ENCODE measurements around the gene ZP2. TPM values are rescaled to one million over a fixed set of nuclear protein-coding genes. Genes with fewer than 3 reads are reported as not detected.

ZP2 gene
- total and polyA plus RNA-seq, 9 of the 15 experiments (the other 6 are each of a cell fraction or from before 2014, with no cell fraction given) = not detected

DNA sequence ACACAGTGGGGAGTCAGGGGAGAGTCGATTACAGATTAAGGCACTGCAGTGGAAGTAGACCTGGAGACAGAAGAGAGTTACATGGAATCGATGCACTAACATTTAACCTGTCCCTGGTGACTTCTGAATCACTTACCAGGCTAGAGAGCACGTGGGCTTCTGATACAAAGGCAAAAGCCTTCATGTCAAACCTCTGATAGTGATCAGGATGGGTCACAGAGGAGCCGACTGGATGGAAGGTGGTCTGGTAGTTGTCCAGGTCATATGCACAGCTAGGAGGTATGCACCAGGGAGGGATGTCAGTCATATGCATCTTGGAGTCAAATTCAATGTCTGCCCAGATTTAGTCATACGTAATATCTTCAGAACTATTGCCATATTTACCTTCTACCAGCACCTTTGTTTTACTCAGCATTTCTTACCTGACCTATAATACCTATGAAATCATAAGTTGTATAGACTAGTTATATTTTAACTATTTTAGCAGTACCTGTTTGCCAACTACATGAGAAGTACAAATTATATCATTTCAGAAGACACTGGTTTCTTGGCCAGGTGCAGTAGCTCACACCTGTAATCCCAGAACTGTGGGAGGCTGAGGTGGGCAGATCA, 11.7 kb downstream of the ZP2 start:
- no TSS peak for BruUV-seq (replicated peaks)

More for the DNA sequence above, 11.7 kb downstream of the ZP2 start:
- peaks cover 26 to 39% of the 10 kb centered on the region in 2 experiments; a peak in 4 of 5 replicates for H3K27me3 ChIP-seq (ENCODE audit: control insufficient read depth in 2 of 2, insufficient read depth in 2 of 2, low read length in 2 of 2)
- in situ Hi-C loops (cut with MboI) (loop anchor here (5.0 kb wide), 1 partner anchor 78 kb away; the partner anchor contains the start of gene CRYM), intact Hi-C loops (cut with micrococcal nuclease) (no loop called here)
- no peak overlapping the region for H3K9ac ChIP-seq (ENCODE audit: insufficient read depth in 1 of 2, low read depth in 2 of 2, low read length in 2 of 2)
- no peak for DNase-seq (ENCODE audit: extremely low read depth in 1 of 4, low spot score in 3 of 4)
- no peak for ATAC-seq
- H2AFZ ChIP-seq (ENCODE audit: low read depth, low read length) = no peak overlapping the region
- no peaks in the 10 kb centered on the region for H3K36me3 ChIP-seq (ENCODE audit: control insufficient read depth, insufficient read depth, low read length)
- no peak overlapping the region for H3K4me2 ChIP-seq (ENCODE audit: insufficient read depth, low read length)
- H3K27ac ChIP-seq (ENCODE audit: extremely low read depth, low read depth, low read length) = no peak overlapping the region
- no peak for FAIRE-seq
- H3K4me3 ChIP-seq = no peak overlapping the region
- H3K9me3 ChIP-seq (replicated peaks; ENCODE audit: control insufficient read depth, insufficient read depth, low read depth, low read length) = no peaks in the 10 kb centered on the region
- ChIA-PET POLR2A (interaction anchor here (0.7 kb wide), 1 partner anchor 1595 kb away, joined by 3 read pairs; no protein-coding TSS in a partner anchor), CTCF (ENCODE audit: low intra/inter-chr PET ratio) (no interaction called here)
- no peaks in the 10 kb centered on the region for H3K79me2 ChIP-seq (ENCODE audit: control insufficient read depth, insufficient read depth, low read length)
- H4K20me1 ChIP-seq (replicated peaks; ENCODE audit: control insufficient read depth, insufficient read depth, low read length) = no peaks in the 10 kb centered on the region
- no peaks in the 10 kb centered on the region for H3K9me1 ChIP-seq (ENCODE audit: control insufficient read depth, insufficient read depth, low read length)
- TF ChIP-seq, protein P1, sequence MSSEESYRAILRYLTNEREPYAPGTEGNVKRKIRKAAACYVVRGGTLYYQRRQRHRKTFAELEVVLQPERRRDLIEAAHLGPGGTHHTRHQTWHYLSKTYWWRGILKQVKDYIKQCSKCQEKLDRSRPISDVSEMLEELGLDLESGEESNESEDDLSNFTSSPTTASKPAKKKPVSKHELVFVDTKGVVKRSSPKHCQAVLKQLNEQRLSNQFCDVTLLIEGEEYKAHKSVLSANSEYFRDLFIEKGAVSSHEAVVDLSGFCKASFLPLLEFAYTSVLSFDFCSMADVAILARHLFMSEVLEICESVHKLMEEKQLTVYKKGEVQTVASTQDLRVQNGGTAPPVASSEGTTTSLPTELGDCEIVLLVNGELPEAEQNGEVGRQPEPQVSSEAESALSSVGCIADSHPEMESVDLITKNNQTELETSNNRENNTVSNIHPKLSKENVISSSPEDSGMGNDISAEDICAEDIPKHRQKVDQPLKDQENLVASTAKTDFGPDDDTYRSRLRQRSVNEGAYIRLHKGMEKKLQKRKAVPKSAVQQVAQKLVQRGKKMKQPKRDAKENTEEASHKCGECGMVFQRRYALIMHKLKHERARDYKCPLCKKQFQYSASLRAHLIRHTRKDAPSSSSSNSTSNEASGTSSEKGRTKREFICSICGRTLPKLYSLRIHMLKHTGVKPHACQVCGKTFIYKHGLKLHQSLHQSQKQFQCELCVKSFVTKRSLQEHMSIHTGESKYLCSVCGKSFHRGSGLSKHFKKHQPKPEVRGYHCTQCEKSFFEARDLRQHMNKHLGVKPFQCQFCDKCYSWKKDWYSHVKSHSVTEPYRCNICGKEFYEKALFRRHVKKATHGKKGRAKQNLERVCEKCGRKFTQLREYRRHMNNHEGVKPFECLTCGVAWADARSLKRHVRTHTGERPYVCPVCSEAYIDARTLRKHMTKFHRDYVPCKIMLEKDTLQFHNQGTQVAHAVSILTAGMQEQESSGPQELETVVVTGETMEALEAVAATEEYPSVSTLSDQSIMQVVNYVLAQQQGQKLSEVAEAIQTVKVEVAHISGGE (CRISPR knock-in tag; IDR thresholded peaks at IDR 0.05) = no peak
- no peak for TF ChIP-seq ZNF77 (CRISPR knock-in tag; IDR thresholded peaks at IDR 0.05)
- no peak for TF ChIP-seq KAT2B (IDR thresholded peaks at IDR 0.05; ENCODE audit: low read depth, low read length)
- TF ChIP-seq DDX20 (tag; IDR thresholded peaks at IDR 0.05; ENCODE audit: low read depth) = no peak
- no peak for TF ChIP-seq ZNF347 (CRISPR knock-in tag; IDR thresholded peaks at IDR 0.05; ENCODE audit: low read depth)
- no peak for TF ChIP-seq HMG20B (CRISPR knock-in tag; IDR thresholded peaks at IDR 0.05)
- no peak for TF ChIP-seq HDGF (IDR thresholded peaks at IDR 0.05)
- TF ChIP-seq MCM5 (IDR thresholded peaks at IDR 0.05; ENCODE audit: low read depth) = no peak
- TF ChIP-seq JUND (IDR thresholded peaks at IDR 0.05; ENCODE audit: borderline replicate concordance, low read depth, low read length) = no peak
- no peak for TF ChIP-seq JUND (tag; IDR thresholded peaks at IDR 0.05; ENCODE audit: borderline replicate concordance, low read depth, low read length)
- WGBS (ENCODE audit: insufficient coverage, low coverage, missing lambda C conversion rate) = 2% methylated on average over 5 of the region's 5 CpGs
- no peaks in the 10 kb centered on the region; a peak in 2 of 5 replicates for H3K4me1 ChIP-seq (replicated peaks in 1 of 2; ENCODE audit: control insufficient read depth in 2 of 2, insufficient read depth in 2 of 2, low read length in 2 of 2)
